C4-2B (cell line): ENCODE data around the gene NRXN3.

Experiments
- H3K27ac ChIP-seq: fragments of 450-650 bp; 2 replicates; pipeline ENCODE4 v1.5.1; 2017
- CTCF ChIP-seq: fragments of 450-650 bp; conservative IDR thresholded peaks from 2 replicates; pipeline ENCODE4 v1.5.1; 2017; ENCODE audit warnings: mild to moderate bottlenecking
- ZFX ChIP-seq: fragments of 450-650 bp; IDR thresholded peaks from 2 replicates; pipeline ENCODE4 v1.6.1; 2017

NRXN3 gene

GRCh38 chr14:79825046-79825521, 1654.9 kb downstream of the NRXN3 start:
- TF ChIP-seq CTCF: no peak
- no peak for TF ChIP-seq ZFX

GRCh38 chr14:79826362-79826761, 1656.2 kb downstream of the NRXN3 start:
- no peak overlapping the region for H3K27ac ChIP-seq
- TF ChIP-seq ZFX (no peak), CTCF (no peak)

More at GRCh38 chr14:79825046-79825521, 1654.9 kb downstream of the NRXN3 start:
- H3K27ac ChIP-seq: no peak overlapping the region

GRCh38 chr14:79829405-79830166, 1659.4 kb downstream of the NRXN3 start:
- TF ChIP-seq ZFX (no peak), CTCF (no peak)

DNA sequence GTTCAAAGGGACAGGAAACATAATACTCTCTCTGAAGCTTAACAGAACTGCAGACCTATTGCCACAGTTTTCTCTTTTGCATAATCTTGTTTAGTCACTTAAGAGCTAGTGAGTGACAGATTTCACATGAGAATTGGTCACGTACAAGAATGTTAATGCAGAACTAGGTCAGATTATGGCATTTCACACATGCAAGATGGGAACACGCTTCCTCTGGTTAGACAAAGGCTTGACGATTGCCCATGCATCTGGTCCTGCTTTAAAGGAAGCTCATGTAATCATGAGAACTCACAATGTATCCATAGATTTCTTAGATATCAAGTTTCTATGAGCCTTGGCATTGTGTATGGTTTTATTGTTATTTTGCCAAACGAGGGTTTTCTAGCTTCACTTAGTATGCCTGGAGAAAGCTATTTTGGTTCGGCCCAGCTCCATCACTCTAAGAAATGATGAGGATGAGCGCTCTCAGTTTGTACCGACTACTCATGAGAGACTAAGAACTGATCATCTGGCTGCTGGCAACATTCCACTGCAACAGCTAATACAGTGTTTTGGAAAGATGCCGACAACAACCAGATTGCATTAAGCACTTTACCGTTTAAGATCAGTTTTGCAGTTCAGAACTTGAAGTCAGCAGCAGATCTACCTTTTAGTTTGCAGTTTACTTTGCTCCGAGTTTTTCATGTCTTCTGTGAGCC, 1661.2 kb downstream of the NRXN3 start:
- TF ChIP-seq ZFX (no peak), CTCF (no peak)
- no peak overlapping the region for H3K27ac ChIP-seq

More at GRCh38 chr14:79829405-79830166, 1659.4 kb downstream of the NRXN3 start:
- no peak overlapping the region for H3K27ac ChIP-seq

DNA sequence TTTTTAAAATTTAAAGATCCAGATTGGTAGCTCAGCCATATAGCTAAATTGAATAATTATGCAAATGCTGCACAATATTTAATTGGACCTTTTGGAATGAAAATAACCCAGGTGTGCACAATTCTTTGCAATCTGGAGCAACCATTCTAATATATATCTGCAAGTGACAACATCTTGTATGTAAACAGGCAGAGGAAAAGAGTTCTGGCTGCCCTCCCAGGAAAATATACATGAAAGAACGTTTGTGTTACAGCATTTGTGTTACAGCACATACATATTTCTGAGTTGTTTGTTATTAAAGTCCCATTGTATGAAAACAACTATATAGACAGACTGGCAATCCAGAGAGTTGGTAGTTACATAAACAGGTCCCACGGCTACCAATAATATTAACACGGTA, 1663.6 kb downstream of the NRXN3 start:
- TF ChIP-seq CTCF: no peak
- TF ChIP-seq ZFX: no peak
- no peak overlapping the region for H3K27ac ChIP-seq

- TF ChIP-seq CTCF: no peak
- no peak for TF ChIP-seq ZFX
- no peak overlapping the region for H3K27ac ChIP-seq
These were observed 1664.7 kb downstream of the NRXN3 start for GRCh38 chr14:79834868-79835267.

DNA sequence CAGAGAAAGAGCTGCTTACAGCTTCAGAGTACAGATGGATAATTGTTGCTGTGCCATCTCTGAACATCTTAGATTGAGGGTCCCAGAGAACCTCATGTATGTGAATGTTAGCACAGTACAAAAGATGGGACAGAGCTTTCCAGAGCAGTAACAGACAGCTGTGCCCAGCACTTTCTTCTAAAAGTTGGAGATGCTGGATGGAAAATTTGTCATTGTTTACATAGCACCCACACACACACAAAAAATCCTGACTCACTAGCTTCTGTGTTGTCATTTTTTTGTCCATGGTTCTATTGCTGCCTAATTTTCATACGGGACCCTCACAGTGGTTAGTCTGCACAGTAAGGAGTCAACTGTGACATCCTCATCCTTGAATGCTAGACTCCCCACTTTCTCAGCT, 1666.4 kb downstream of the NRXN3 start:
- TF ChIP-seq ZFX: no peak
- no peak for TF ChIP-seq CTCF
- no peak overlapping the region for H3K27ac ChIP-seq
